Nasal cavity respiratory epithelium epithelial cell of viscerocranial mucosa (primary cell): ENCODE results near the gene SGSM2. TPM values are rescaled to one million over a fixed set of nuclear protein-coding genes. Genes with fewer than 3 reads are reported as not detected.

Experiments
- total RNA-seq: library from RNA; depleted of rRNA; stranded (reverse); fragments of >200 nt; gene quantifications from 2 replicates; pipeline ENCODE4 v1.2.3, GENCODE V29; 2014

The SGSM2 gene
- total RNA-seq: 9.9 and 39.4 TPM in 2 replicates

GRCh38 chr17:2336852-2337543 is at the start of gene SGSM2:
Gene SGSM2 (plus strand): TSS chr17:2337501. CDS start chr17:2337689, 188 bp downstream.

GRCh38 chr17:2303204-2304188 is 33.8 kb upstream of the SGSM2 start, which contains the start of the genes SMG6 and SRR:
Gene SMG6 (minus strand): TSS chr17:2303785. CDS start chr17:2303720, 65 bp downstream.
Gene SRR (plus strand): TSS chr17:2303950. CDS start chr17:2315561, 11,611 bp downstream.

GRCh38 chr17:2336215-2336851 is 968 bp upstream of the SGSM2 start, which contains the start of gene TSR1:
Gene TSR1 (minus strand): TSS chr17:2336457. CDS start chr17:2336427, 30 bp downstream.

GRCh38 chr17:2400877-2401425 is 63.6 kb downstream of the SGSM2 start, which contains the start of gene MNT:
Gene MNT (minus strand): TSS chr17:2401060. CDS start chr17:2400712, 348 bp downstream.

Other genes starting within 250 kb of the SGSM2 start
- gene SMG6, start 33.7 kb upstream of the SGSM2 start, total RNA-seq: 15.7 and 41.3 TPM in 2 replicates
- 11.3 and 11.7 TPM in 2 replicates for gene SRR, start 33.6 kb upstream of the SGSM2 start, total RNA-seq
- gene TSR1, start 1.0 kb upstream of the SGSM2 start, total RNA-seq: 92.5 and 98.1 TPM in 2 replicates
- gene MNT, start 63.6 kb downstream of the SGSM2 start, total RNA-seq: 4.8 and 22.0 TPM in 2 replicates
- gene METTL16, start 174.4 kb downstream of the SGSM2 start, total RNA-seq: 20.8 and 23.1 TPM in 2 replicates